AG04450 (cell line): ENCODE results near the gene KRTAP10-7. TPM values are rescaled to one million over a fixed set of nuclear protein-coding genes. Genes with fewer than 3 reads are reported as not detected.
"Not testable (repeated sequence)": the region's sequence is repeated elsewhere in the genome, so short reads cannot be mapped to it uniquely, and the experiment has no call there.

ENCODE experiments used
- CTCF ChIA-PET: fragments of 300-600, 350-600 bp; formaldehyde crosslinking; extraction: SDS; loops from one replicate; lab custom pipeline; 2022; ENCODE audit warnings: antibody characterized with exemption, inconsistent platforms; lab: Charles Lee
- POLR2A ChIA-PET: fragments of 350-600 bp; formaldehyde crosslinking; extraction: SDS; loops from one replicate; lab custom pipeline; 2021; ENCODE audit warnings: antibody characterized with exemption, inconsistent platforms; lab: Yijun Ruan, JAX
- DNase-seq: peaks from one replicate; pipeline ENCODE4 v3.0.0-alpha.2; 2011; ENCODE audit warnings: low read depth, low spot score
- H3K27ac ChIP-seq: one replicate; pipeline ENCODE4 v1.5.1; 2012; ENCODE audit warnings: low read depth, low read length, control low read depth
- H3K27me3 ChIP-seq: one replicate; pipeline ENCODE4 v1.6.0; 2012; ENCODE audit warnings: low read length; ENCODE audit not compliant: control insufficient read depth, insufficient read depth
- H3K4me3 ChIP-seq: 2 replicates; pipeline ENCODE4 v1.5.1; 2011; ENCODE audit warnings: mild to moderate bottlenecking, low read depth, low read length, control low read depth
- H3K9me3 ChIP-seq: 2 replicates; pipeline ENCODE4 v1.5.1; 2012; ENCODE audit warnings: low read length; ENCODE audit not compliant: control insufficient read depth, insufficient read depth
- polyA plus RNA-seq: library from polyadenylated mRNA; depleted of rRNA; stranded (reverse); fragments of >200 nt; gene quantifications from 2 replicates; pipeline ENCODE4 v1.2.3, GENCODE V29; 2011
- TF ChIP-seq, protein P1 (sequence below): IDR thresholded peaks from 2 replicates; pipeline ENCODE4 v1.5.1; 2011; ENCODE audit warnings: low read depth, low read length, control low read depth, inconsistent platforms

KRTAP10-7 gene
- polyA plus RNA-seq, 1 experiment: not detected

GRCh38 chr21:44632067-44632466 lies 31.7 kb downstream of the KRTAP10-7 start:
- H3K4me3 ChIP-seq: no peak overlapping the region
- POLR2A ChIA-PET: no interaction called here
- no peak overlapping the region for H3K27ac ChIP-seq

GRCh38 chr21:44636209-44637017 lies 36.0 kb downstream of the KRTAP10-7 start:
- Histone ChIP-seq H3K27ac (no peak overlapping the region), H3K4me3 (no peak overlapping the region), H3K9me3 (peaks cover 9% of the 10 kb centered on the region; the same call in 1 of the 2 replicates), H3K27me3 (peaks cover 2% of the 10 kb centered on the region)
- TF ChIP-seq, protein P1, sequence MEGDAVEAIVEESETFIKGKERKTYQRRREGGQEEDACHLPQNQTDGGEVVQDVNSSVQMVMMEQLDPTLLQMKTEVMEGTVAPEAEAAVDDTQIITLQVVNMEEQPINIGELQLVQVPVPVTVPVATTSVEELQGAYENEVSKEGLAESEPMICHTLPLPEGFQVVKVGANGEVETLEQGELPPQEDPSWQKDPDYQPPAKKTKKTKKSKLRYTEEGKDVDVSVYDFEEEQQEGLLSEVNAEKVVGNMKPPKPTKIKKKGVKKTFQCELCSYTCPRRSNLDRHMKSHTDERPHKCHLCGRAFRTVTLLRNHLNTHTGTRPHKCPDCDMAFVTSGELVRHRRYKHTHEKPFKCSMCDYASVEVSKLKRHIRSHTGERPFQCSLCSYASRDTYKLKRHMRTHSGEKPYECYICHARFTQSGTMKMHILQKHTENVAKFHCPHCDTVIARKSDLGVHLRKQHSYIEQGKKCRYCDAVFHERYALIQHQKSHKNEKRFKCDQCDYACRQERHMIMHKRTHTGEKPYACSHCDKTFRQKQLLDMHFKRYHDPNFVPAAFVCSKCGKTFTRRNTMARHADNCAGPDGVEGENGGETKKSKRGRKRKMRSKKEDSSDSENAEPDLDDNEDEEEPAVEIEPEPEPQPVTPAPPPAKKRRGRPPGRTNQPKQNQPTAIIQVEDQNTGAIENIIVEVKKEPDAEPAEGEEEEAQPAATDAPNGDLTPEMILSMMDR: no peak
- no peak for DNase-seq
- ChIA-PET POLR2A (no interaction called here), CTCF (no interaction called here)

More at GRCh38 chr21:44632067-44632466, 31.7 kb downstream of the KRTAP10-7 start:
- Histone ChIP-seq H3K9me3 (peaks cover 28% of the 10 kb centered on the region; the same call in 1 of the 2 replicates), H3K27me3 (peaks cover 2% of the 10 kb centered on the region)
- TF ChIP-seq, protein P1: no peak
- CTCF ChIA-PET: no interaction called here
- DNase-seq: no peak

DNA sequence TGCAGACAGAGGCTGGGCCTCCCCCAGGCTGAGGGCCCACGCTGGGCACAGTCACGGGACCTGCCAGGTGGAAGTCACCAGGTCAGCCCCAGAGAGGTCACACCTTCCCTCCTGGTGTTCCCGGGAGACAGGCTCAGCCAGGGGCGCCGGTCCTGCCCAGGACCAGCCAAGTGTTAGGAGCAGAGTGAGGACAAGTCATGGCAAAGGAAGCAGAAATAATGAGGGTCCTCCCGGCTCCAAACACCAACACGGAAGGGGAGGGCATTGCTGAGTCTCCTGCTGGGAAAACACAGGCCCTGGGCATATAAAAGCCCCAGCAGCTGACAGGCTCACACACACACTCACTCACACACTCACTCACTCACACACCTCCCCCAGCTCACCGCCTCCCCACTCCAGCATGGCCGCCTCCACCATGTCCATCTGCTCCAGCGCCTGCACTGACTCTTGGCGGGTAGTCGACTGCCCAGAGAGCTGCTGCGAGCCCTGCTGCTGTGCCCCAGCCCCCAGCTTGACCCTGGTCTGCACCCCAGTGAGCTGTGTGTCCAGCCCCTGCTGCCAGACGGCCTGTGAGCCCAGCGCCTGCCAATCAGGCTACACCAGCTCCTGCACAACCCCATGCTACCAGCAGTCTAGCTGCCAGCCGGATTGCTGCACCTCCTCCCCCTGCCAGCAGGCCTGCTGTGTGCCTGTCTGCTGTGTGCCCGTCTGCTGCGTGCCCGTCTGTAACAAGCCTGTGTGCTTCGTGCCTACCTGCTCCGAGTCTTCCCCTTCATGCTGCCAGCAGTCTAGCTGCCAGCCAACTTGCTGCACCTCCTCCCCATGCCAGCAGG lies 36.8 kb downstream of the KRTAP10-7 start, which contains the start of gene KRTAP10-10:
KRTAP10-10 (plus strand) TSS at position 339 of the 833 bp plus-strand sequence; CDS start at position 401, 62 bp downstream.
- Histone ChIP-seq H3K4me3 (no peak within 1 kb of the TSS), H3K9me3 (peaks cover 9% of the 10 kb centered on the region; the same call in 1 of the 2 replicates), H3K27me3 (peaks cover 1% of the 10 kb centered on the region), H3K27ac (no peak within 1 kb of the TSS)
- CTCF ChIA-PET: no interaction called here
- TF ChIP-seq, protein P1: no peak
- POLR2A ChIA-PET: no interaction called here
- no peak for DNase-seq

GRCh38 chr21:44637851-44638348 lies 37.5 kb downstream of the KRTAP10-7 start:
- CTCF ChIA-PET, DNase-seq, H3K27ac ChIP-seq, H3K9me3 ChIP-seq, POLR2A ChIA-PET, H3K4me3 ChIP-seq, H3K27me3 ChIP-seq: not testable (repeated sequence)

DNA sequence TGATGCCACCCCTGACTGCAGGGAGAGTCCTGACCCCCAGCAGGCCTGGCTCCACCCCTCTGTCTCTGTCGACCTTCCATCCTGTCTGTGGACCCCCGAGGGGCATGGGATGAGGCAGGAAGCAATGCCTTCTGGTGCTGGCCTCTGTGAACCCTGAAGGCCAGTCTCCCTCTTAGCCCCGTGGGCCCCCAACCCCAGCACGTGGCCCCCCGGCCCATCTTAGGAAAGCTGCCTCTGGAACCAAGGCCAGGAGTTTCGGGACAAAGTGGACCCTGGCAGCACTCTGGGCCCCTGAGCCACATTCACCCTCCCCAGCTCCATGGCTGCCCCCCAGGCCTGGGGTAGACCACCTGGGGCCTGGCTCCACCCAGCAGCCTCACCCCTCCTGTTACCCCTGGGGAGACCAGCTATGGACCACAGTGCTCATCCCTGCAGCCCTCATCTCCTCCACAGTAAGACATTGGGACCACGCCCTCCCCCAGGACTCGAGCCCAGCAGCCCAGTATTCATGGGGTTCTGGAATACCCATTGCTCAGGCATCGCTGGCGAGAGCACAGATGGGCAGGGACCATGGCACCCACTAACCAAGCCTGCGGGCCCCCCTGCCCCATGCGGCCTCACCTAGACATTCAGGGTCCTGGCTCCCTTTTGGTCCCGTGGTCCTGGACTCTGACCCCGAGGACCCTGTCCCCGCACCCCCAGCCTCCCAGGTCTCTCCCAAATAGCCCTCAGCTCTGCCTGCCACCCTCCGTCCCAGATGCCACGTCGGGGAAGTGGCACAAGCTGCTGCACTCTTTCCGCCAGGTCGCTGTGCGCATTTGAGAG lies 38.3 kb downstream of the KRTAP10-7 start:
- H3K27me3 ChIP-seq, H3K9me3 ChIP-seq, H3K27ac ChIP-seq, POLR2A ChIA-PET, DNase-seq, CTCF ChIA-PET, H3K4me3 ChIP-seq: not testable (repeated sequence)
